Inflammatory macrophage (primary cell): Measurements from ENCODE around the gene USP17L13.
"Not testable (repeated sequence)": the region's sequence is repeated elsewhere in the genome, so short reads cannot be mapped to it uniquely, and the experiment has no call there.

Experiments
- DNase-seq, 2 donors: peaks; one replicate each; pipeline ENCODE4 v3.0.0-alpha.2; 2020 to 2022
- total RNA-seq, 18 experiments: gene quantifications; one replicate each; lab custom pipeline; 2026; ENCODE audit warnings: mixed read lengths in 6 of 18, inconsistent platforms in 2 of 18; lab: John Stamatoyannopoulos, UW

USP17L13 gene, protein sequence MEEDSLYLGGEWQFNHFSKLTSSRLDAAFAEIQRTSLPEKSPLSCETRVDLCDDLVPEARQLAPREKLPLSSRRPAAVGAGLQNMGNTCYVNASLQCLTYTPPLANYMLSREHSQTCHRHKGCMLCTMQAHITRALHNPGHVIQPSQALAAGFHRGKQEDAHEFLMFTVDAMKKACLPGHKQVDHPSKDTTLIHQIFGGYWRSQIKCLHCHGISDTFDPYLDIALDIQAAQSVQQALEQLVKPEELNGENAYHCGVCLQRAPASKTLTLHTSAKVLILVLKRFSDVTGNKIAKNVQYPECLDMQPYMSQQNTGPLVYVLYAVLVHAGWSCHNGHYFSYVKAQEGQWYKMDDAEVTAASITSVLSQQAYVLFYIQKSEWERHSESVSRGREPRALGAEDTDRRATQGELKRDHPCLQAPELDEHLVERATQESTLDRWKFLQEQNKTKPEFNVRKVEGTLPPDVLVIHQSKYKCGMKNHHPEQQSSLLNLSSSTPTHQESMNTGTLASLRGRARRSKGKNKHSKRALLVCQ
- 0 reads per million in 18 experiments for total RNA-seq

- DNase-seq: not testable (repeated sequence)
These were observed at the start of gene USP17L13 for GRCh38 chr4:9224596-9224995. Gene USP17L13 (plus strand): TSS chr4:9224896. CDS start chr4:9224896, 0 bp downstream.

DNA sequence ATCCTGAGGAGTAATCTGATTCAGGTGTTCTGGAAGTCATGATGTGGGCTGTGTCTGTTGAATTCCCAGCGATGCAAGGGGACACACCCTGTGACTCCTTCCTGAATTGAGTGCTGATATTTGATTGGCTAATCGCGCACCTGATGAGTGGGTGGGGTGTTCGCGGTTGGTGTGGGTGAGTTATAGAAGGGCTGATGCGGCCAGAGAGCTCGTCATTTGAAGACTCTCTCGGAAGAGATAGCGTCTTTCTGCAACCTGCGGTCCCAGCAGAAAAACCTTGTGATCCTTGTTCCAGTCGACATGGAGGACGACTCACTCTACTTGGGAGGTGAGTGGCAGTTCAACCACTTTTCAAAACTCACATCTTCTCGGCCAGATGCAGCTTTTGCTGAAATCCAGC, 14.3 kb upstream of the USP17L13 start, which contains the start of gene USP17L10:
TSS of gene USP17L10 (plus strand) at position 301 of the 400 bp plus-strand sequence. CDS start at position 301, 0 bp downstream.
- DNase-seq: not testable (repeated sequence)

DNA sequence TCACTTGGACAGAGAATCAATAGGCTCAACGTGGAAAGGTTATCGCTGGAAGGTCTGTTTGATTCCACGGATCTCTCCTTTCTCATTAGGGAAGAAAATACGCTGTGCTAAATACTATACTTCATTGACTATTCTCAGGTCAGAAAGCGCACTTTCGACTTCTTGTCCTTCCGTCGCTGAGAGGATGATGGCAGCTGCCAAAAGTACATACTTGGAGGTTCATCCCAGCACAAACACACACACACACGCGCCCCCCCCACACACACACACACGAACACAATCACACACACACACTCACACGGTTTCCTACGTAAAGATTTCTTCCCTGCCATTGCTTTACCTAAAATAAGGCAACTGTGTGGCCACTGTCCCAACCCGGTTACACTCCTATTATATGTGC, 10.0 kb upstream of the USP17L13 start:
- not testable (repeated sequence) for DNase-seq

DNA sequence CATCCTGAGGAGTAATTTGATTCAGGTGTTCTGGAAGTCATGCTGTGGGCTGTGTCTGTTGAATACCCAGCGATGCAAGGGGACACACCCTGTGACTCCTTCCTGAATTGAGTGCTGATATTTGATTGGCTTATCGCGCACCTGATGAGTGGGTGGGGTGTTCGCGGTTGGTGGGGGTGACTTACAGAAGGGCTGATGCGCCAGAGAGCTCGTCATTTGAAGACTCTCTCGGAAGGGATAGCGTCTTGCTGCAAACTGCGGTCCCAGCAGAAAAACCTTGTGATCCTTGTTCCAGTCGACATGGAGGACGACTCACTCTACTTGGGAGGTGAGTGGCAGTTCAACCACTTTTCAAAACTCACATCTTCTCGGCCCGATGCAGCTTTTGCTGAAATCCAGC, 9.6 kb upstream of the USP17L13 start, which contains the start of gene USP17L11:
TSS of gene USP17L11 (plus strand) at position 301 of the 400 bp plus-strand sequence. CDS start at position 301, 0 bp downstream.
- not testable (repeated sequence) for DNase-seq

DNA sequence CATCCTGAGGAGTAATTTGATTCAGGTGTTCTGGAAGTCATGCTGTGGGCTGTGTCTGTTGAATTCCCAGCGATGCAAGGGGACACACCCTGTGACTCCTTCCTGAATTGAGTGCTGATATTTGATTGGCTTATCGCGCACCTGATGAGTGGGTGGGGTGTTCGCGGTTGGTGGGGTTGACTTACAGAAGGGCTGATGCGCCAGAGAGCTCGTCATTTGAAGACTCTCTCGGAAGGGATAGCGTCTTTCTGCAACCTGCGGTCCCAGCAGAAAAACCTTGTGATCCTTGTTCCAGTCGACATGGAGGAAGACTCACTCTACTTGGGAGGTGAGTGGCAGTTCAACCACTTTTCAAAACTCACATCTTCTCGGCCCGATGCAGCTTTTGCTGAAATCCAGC, 4.8 kb upstream of the USP17L13 start, which contains the start of gene USP17L12:
TSS of gene USP17L12 (plus strand) at position 301 of the 400 bp plus-strand sequence. CDS start at position 301, 0 bp downstream.
- DNase-seq: not testable (repeated sequence)

- DNase-seq: not testable (repeated sequence)
These were observed 5.6 kb downstream of the USP17L13 start for GRCh38 chr4:9230249-9230648.

DNA sequence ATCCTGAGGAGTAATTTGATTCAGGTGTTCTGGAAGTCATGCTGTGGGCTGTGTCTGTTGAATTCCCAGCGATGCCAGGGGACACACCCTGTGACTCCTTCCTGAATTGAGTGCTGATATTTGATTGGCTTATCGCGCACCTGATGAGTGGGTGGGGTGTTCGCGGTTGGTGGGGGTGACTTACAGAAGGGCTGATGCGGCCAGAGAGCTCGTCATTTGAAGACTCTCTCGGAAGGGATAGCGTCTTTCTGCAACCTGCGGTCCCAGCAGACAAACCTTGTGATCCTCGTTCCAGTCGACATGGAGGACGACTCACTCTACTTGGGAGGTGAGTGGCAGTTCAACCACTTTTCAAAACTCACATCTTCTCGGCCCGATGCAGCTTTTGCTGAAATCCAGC, 9.4 kb downstream of the USP17L13 start, which contains the start of gene USP17L15:
TSS of gene USP17L15 (plus strand) at position 301 of the 400 bp plus-strand sequence. CDS start at position 301, 0 bp downstream.
- not testable (repeated sequence) for DNase-seq

DNA sequence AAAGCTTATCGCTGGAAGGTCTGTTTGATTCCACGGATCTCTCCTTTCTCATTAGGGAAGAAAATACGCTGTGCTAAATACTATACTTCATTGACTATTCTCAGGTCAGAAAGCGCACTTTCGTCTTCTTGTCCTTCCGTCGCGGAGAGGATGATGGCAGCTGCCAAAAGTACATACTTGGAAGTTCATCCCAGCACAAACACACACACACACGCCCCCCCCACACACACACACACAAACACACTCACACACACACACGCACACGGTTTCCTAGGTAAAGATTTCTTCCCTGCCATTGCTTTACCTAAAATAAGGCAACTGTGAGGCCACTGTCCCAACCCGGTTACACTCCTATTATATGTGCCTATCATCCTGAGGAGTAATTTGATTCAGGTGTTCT, 13.8 kb downstream of the USP17L13 start:
- DNase-seq: not testable (repeated sequence)

DNA sequence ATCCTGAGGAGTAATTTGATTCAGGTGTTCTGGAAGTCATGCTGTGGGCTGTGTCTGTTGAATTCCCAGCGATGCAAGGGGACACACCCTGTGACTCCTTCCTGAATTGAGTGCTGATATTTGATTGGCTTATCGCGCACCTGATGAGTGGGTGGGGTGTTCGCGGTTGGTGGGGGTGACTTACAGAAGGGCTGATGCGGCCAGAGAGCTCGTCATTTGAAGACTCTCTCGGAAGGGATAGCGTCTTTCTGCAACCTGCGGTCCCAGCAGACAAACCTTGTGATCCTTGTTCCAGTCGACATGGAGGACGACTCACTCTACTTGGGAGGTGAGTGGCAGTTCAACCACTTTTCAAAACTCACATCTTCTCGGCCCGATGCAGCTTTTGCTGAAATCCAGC, 18.9 kb downstream of the USP17L13 start, which contains the start of gene USP17L17:
TSS of gene USP17L17 (plus strand) at position 301 of the 400 bp plus-strand sequence. CDS start at position 301, 0 bp downstream.
- DNase-seq: not testable (repeated sequence)

DNA sequence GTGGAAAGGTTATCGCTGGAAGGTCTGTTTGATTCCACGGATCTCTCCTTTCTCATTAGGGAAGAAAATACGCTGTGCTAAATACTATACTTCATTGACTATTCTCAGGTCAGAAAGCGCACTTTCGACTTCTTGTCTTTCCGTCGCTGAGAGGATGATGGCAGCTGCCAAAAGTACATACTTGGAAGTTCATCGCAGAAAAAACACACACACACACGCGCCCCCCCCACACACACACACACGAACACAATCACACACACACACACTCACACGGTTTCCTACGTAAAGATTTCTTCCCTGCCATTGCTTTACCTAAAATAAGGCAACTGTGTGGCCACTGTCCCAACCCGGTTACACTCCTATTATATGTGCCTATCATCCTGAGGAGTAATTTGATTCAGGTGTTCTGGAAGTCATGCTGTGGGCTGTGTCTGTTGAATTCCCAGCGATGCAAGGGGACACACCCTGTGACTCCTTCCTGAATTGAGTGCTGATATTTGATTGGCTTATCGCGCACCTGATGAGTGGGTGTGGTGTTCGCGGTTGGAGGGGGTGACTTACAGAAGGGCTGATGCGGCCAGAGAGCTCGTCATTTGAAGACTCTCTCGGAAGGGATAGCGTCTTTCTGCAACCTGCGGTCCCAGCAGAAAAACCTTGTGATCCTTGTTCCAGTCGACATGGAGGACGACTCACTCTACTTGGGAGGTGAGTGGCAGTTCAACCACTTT, 23.4 kb downstream of the USP17L13 start, which contains the start of gene USP17L18:
TSS of gene USP17L18 (plus strand) at position 678 of the 728 bp plus-strand sequence. CDS start at position 678, 0 bp downstream.
- DNase-seq: not testable (repeated sequence)

- DNase-seq: not testable (repeated sequence)
These were observed 28.4 kb downstream of the USP17L13 start, which contains the start of gene USP17L19 for GRCh38 chr4:9253078-9253477. Gene USP17L19 (plus strand): TSS chr4:9253378. CDS start chr4:9253378, 0 bp downstream.

DNA sequence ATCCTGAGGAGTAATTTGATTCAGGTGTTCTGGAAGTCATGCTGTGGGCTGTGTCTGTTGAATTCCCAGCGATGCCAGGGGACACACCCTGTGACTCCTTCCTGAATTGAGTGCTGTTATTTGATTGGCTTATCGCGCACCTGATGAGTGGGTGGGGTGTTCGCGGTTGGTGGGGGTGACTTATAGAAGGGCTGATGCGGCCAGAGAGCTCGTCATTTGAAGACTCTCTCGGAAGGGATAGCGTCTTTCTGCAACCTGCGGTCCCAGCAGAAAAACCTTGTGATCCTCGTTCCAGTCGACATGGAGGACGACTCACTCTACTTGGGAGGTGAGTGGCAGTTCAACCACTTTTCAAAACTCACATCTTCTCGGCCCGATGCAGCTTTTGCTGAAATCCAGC, 33.1 kb downstream of the USP17L13 start, which contains the start of gene USP17L20:
TSS of gene USP17L20 (plus strand) at position 301 of the 400 bp plus-strand sequence. CDS start at position 301, 0 bp downstream.
- not testable (repeated sequence) for DNase-seq

DNA sequence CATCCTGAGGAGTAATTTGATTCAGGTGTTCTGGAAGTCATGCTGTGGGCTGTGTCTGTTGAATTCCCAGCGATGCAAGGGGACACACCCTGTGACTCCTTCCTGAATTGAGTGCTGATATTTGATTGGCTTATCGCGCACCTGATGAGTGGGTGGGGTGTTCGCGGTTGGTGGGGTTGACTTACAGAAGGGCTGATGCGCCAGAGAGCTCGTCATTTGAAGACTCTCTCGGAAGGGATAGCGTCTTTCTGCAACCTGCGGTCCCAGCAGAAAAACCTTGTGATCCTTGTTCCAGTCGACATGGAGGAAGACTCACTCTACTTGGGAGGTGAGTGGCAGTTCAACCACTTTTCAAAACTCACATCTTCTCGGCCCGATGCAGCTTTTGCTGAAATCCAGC, 37.9 kb downstream of the USP17L13 start, which contains the start of gene USP17L21:
TSS of gene USP17L21 (plus strand) at position 301 of the 400 bp plus-strand sequence. CDS start at position 301, 0 bp downstream.
- DNase-seq: not testable (repeated sequence)

- not testable (repeated sequence) for DNase-seq
These were observed 42.6 kb downstream of the USP17L13 start, which contains the start of gene USP17L22 for GRCh38 chr4:9267319-9267718. Gene USP17L22 (plus strand): TSS chr4:9267619. CDS start chr4:9267619, 0 bp downstream.

DNA sequence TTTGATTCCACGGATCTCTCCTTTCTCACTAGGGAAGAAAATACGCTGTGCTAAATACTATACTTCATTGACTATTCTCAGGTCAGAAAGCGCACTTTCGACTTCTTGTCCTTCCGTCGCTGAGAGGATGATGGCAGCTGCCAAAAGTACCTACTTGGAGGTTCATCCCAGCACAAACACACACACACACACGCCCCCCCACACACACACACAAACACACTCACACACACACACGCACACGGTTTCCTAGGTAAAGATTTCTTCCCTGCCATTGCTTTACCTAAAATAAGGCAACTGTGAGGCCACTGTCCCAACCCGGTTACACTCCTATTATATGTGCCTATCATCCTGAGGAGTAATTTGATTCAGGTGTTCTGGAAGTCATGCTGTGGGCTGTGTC, 47.0 kb downstream of the USP17L13 start:
- DNase-seq: not testable (repeated sequence)
